C4-2B (cell line): ENCODE data around the gene RUVBL1.

Experiments used
- CTCF ChIP-seq: fragments of 450-650 bp; conservative IDR thresholded peaks from 2 replicates; pipeline ENCODE4 v1.5.1; 2017; ENCODE audit warnings: mild to moderate bottlenecking
- ZFX ChIP-seq: fragments of 450-650 bp; IDR thresholded peaks from 2 replicates; pipeline ENCODE4 v1.6.1; 2017

DNA sequence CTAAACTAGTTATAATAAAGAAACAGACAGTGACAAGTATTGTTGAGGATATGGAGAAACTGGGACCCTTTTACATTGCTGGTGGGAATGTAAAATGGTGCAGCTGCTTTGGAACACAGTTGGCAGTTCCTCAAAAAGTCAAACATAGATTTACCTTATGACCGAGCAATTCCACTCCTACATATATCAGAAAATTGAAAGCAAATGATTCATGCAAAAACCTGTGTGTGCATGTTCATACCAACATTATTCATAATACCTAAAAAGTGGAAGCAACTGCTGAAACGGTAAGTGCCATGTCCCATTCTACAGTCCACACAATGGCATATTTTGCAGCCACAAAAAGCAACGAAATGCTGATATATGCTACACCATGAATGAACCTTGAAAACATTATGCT, 83.6 kb downstream of the RUVBL1 start:
- TF ChIP-seq CTCF (no peak), ZFX (no peak)
